ENCODE results near the gene FAM53A. TPM values are rescaled to one million over a fixed set of nuclear protein-coding genes. Genes with fewer than 3 reads are reported as not detected.

Gene FAM53A
- total and polyA plus RNA-seq, 10 of the 15 experiments (the other 5 are each of a cell fraction or from before 2014, with no cell fraction given): 0.02 to 0.87 (median 0.38) TPM; not detected in 2

DNA sequence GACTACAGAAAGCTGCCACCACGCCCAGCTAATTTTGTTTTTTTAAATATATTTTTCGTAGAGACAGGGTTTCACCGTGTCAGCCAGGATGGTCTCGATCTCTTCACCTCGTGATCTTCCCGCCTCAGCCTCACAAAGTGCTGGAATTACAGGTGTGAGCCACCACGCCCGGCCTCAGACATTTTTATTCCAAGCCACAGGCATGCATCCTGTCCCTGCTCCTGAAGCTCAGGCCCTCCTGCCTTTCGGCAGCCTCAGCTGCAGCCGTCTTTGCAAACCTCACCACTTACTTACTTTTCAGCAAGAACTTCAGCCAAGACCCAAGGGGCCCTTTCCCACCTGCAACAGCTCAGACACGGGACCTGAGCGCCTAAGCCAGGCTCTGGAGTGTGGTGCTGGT lies 26.0 kb downstream of the FAM53A start (continued):
- TF ChIP-seq, protein P1, sequence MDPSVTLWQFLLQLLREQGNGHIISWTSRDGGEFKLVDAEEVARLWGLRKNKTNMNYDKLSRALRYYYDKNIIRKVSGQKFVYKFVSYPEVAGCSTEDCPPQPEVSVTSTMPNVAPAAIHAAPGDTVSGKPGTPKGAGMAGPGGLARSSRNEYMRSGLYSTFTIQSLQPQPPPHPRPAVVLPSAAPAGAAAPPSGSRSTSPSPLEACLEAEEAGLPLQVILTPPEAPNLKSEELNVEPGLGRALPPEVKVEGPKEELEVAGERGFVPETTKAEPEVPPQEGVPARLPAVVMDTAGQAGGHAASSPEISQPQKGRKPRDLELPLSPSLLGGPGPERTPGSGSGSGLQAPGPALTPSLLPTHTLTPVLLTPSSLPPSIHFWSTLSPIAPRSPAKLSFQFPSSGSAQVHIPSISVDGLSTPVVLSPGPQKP (IDR thresholded peaks at IDR 0.05; ENCODE audit: low read depth, low read length): no peak
- TF ChIP-seq MXI1 (IDR thresholded peaks at IDR 0.05; ENCODE audit: low read depth, low read length) (no peak), MYB (IDR thresholded peaks at IDR 0.05; ENCODE audit: borderline replicate concordance, low read depth, low read length) (no peak), NFYA (IDR thresholded peaks at IDR 0.05; ENCODE audit: borderline replicate concordance, low read depth, low read length) (no peak)

DNA sequence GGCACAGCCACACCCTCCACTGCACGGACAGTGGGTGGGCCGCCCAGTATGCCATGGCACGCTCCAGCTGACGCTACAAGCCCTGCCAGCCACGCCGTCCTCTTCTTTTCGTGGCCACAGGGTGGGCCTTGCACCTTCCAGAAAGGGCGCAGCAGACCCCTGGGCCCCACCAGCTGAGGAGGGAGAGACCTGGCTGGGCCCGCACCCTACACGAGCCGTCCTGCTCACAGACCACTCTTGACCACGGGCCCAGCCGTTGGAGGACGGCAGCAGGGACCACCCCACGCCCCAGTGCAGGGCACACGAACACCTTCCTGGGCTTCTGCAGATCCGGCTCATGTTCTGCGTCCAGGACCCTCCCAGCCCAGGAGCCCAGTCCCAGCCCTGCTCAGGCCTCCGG lies 27.1 kb downstream of the FAM53A start:
- no peak overlapping the region for H2AFZ ChIP-seq (ENCODE audit: control insufficient read depth, low read depth, low read length)
- no peak for DNase-seq (ENCODE audit: low read depth, low spot score)
- ChIA-PET SMC1A (ENCODE audit: uncharacterized antibody, unreplicated experiment) (no interaction called here), CTCF (no interaction called here), RAD21 (ENCODE audit: unreplicated experiment) (no interaction called here), POLR2A (no interaction called here)
- no peak overlapping the region for H3K4me2 ChIP-seq (ENCODE audit: control insufficient read depth, insufficient read depth)
- no peak for FAIRE-seq
- no peaks in the 10 kb centered on the region for H3K27me3 ChIP-seq (replicated peaks in 1 of 2; ENCODE audit: control insufficient read depth in 2 of 2, insufficient read depth in 2 of 2, low read length in 1 of 2)
- BruUV-seq (replicated peaks): no TSS peak
- H3K36me3 ChIP-seq (ENCODE audit: control insufficient read depth in 2 of 2, insufficient read depth in 2 of 2, low read length in 1 of 2): no peaks in the 10 kb centered on the region
- no peaks in the 10 kb centered on the region for H3K79me2 ChIP-seq (ENCODE audit: control insufficient read depth, insufficient read depth, low read length)
- ATAC-seq: no peak
- no peaks in the 10 kb centered on the region for H4K20me1 ChIP-seq (ENCODE audit: control insufficient read depth, insufficient read depth)
- in situ Hi-C loops (cut with MboI) (no loop called here), intact Hi-C loops (cut with micrococcal nuclease; ENCODE audit: unreplicated experiment) (no loop called here)
- no peak overlapping the region for H3K4me3 ChIP-seq
- no peaks in the 10 kb centered on the region for H3K4me1 ChIP-seq (ENCODE audit: control insufficient read depth, insufficient read depth, low read length)
- H3K9me3 ChIP-seq (replicated peaks; ENCODE audit: control insufficient read depth, insufficient read depth, low read length): no peaks in the 10 kb centered on the region; the same call in 2 of the 3 replicates
- 60% methylated on average over 19 of the region's 19 CpGs for WGBS (ENCODE audit: insufficient coverage, insufficient replicate concordance, low lambda C conversion rate, missing lambda C conversion rate)
- no peak overlapping the region for H3K9ac ChIP-seq (ENCODE audit: control insufficient read depth, insufficient read depth, low read length)
- H3K27ac ChIP-seq (ENCODE audit: control insufficient read depth, insufficient read depth): no peak overlapping the region
- TF ChIP-seq FOXK2 (IDR thresholded peaks at IDR 0.05) (no peak), GABPA (IDR thresholded peaks at IDR 0.05; ENCODE audit: low read depth) (no peak), RAD51 (IDR thresholded peaks at IDR 0.05) (no peak), NR2C1 (IDR thresholded peaks at IDR 0.05) (no peak), SUZ12 (IDR thresholded peaks at IDR 0.05; ENCODE audit: unreplicated experiment) (no peak), KDM1A (IDR thresholded peaks at IDR 0.05; ENCODE audit: borderline replicate concordance) (no peak), BHLHE40 (IDR thresholded peaks at IDR 0.05; ENCODE audit: borderline replicate concordance in 1 of 2, low read depth in 2 of 2, low read length in 1 of 2) (no peak)
- TF ChIP-seq, protein P2, sequence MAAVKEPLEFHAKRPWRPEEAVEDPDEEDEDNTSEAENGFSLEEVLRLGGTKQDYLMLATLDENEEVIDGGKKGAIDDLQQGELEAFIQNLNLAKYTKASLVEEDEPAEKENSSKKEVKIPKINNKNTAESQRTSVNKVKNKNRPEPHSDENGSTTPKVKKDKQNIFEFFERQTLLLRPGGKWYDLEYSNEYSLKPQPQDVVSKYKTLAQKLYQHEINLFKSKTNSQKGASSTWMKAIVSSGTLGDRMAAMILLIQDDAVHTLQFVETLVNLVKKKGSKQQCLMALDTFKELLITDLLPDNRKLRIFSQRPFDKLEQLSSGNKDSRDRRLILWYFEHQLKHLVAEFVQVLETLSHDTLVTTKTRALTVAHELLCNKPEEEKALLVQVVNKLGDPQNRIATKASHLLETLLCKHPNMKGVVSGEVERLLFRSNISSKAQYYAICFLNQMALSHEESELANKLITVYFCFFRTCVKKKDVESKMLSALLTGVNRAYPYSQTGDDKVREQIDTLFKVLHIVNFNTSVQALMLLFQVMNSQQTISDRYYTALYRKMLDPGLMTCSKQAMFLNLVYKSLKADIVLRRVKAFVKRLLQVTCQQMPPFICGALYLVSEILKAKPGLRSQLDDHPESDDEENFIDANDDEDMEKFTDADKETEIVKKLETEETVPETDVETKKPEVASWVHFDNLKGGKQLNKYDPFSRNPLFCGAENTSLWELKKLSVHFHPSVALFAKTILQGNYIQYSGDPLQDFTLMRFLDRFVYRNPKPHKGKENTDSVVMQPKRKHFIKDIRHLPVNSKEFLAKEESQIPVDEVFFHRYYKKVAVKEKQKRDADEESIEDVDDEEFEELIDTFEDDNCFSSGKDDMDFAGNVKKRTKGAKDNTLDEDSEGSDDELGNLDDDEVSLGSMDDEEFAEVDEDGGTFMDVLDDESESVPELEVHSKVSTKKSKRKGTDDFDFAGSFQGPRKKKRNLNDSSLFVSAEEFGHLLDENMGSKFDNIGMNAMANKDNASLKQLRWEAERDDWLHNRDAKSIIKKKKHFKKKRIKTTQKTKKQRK (IDR thresholded peaks at IDR 0.05; ENCODE audit: low read depth, low read length): no peak
- TF ChIP-seq, protein P3, sequence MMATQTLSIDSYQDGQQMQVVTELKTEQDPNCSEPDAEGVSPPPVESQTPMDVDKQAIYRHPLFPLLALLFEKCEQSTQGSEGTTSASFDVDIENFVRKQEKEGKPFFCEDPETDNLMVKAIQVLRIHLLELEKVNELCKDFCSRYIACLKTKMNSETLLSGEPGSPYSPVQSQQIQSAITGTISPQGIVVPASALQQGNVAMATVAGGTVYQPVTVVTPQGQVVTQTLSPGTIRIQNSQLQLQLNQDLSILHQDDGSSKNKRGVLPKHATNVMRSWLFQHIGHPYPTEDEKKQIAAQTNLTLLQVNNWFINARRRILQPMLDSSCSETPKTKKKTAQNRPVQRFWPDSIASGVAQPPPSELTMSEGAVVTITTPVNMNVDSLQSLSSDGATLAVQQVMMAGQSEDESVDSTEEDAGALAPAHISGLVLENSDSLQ (IDR thresholded peaks at IDR 0.05): no peak

All from GM12878 (cell line).